Esophagus squamous epithelium (tissue), 5 donors: ENCODE data around the gene XCL1. TPM values are rescaled to one million over a fixed set of nuclear protein-coding genes. Genes with fewer than 3 reads are reported as not detected.

Experiments used
- DNase-seq: peaks from one replicate; lab custom pipeline; 2025; lab: John Stamatoyannopoulos, UW
- H3K27ac ChIP-seq, 4 donors: fragments of 200-600 bp; sonication (generic); one replicate each; pipeline ENCODE4 v1.5.1; 2016 to 2019; ENCODE audit warnings: mild to moderate bottlenecking in 1 of 4
- H3K27me3 ChIP-seq, 4 donors: fragments of 200-600 bp; sonication (generic); 1 replicate in 3 of 4; 2 replicates in 1 of 4; pipeline versions ENCODE4 v1.5.1 to v1.6.0; 2017 to 2021; ENCODE audit warnings: antibody characterized with exemption in 1 of 4
- H3K36me3 ChIP-seq, 3 donors: fragments of 200-600 bp; sonication (generic); one replicate each; pipeline ENCODE4 v1.5.1; 2016 to 2019
- H3K4me1 ChIP-seq, 3 donors: fragments of 200-600 bp; sonication (generic); one replicate each; pipeline ENCODE4 v1.5.1; 2017 to 2019
- H3K4me3 ChIP-seq, 4 donors: fragments of 200-600 bp; sonication (generic); 1 replicate in 3 of 4; 2 replicates in 1 of 4; pipeline ENCODE4 v1.5.1; 2016 to 2019; ENCODE audit warnings: mild to moderate bottlenecking in 2 of 4, moderate library complexity in 1 of 4
- H3K9me3 ChIP-seq, 3 donors: fragments of 200-600 bp; sonication (generic); one replicate each; pipeline ENCODE4 v1.5.1; 2016 to 2019
- CTCF ChIP-seq, 6 experiments: fragments of 450-650 bp in 4 of 6; fragments of 200-600 bp in 2 of 6; sonication (generic) in 2 of 6; IDR thresholded peaks; one replicate each; pipeline ENCODE4 v1.5.1; 2016 to 2019; ENCODE audit warnings: antibody characterized with exemption in 6 of 6, mild to moderate bottlenecking in 4 of 6, moderate library complexity in 4 of 6
- POLR2A ChIP-seq, 4 donors: fragments of 450-650 bp; IDR thresholded peaks; one replicate each; pipeline ENCODE4 v1.6.1; 2017; ENCODE audit warnings: antibody characterized with exemption in 4 of 4, mild to moderate bottlenecking in 4 of 4, moderate library complexity in 3 of 4
- WGBS, 2 donors: methylation state at CpG; one replicate each; pipeline ENCODE4 v1.1.5; 2018; 5-methylcytosine and 5-hydroxymethylcytosine counted together
- intact Hi-C: fragments of 100-400 bp; cut with DNase I; formaldehyde crosslinking; loops from one replicate; pipeline ENCODE4 v1.15.0; 2022
- total RNA-seq, 4 donors: library from RNA; depleted of rRNA; stranded (reverse); fragments of >200 nt; gene quantifications; one replicate each; pipeline ENCODE4 v1.1.0, GENCODE V29; 2016
- donor health status: DM: yes; HTN: yes; CAD: no.

Gene XCL1
- total RNA-seq, 4 donors from 2014 or later: 0.76 TPM; not detected in 3

- Histone ChIP-seq H3K4me1 (no peaks in the 10 kb centered on the region), H3K9me3 (no peaks in the 10 kb centered on the region), H3K27ac (no peak overlapping the region), H3K36me3 (no peaks in the 10 kb centered on the region), H3K27me3 (no peaks in the 10 kb centered on the region), H3K4me3 (no peak overlapping the region)
- WGBS, 2 donors: 83 to 87% methylated on average over 4 of the region's 4 CpGs
- no peak for DNase-seq
- intact Hi-C loops: loop anchor here (10.0 kb wide), 1 partner anchor 147 kb away; no protein-coding TSS in a partner anchor
- TF ChIP-seq CTCF (IDR thresholded peaks at IDR 0.05): no peak
- no peak for TF ChIP-seq POLR2A (IDR thresholded peaks at IDR 0.05)
Measured at GRCh38 chr1:168581817-168582572, 5.6 kb downstream of the XCL1 start.

- H3K9me3 ChIP-seq: no peaks in the 10 kb centered on the region
- no peaks in the 10 kb centered on the region for H3K27me3 ChIP-seq
- H3K36me3 ChIP-seq: no peaks in the 10 kb centered on the region
- TF ChIP-seq CTCF (IDR thresholded peaks at IDR 0.05) (no peak), POLR2A (IDR thresholded peaks at IDR 0.05) (no peak)
- intact Hi-C loops: loop anchor here (10.0 kb wide), 1 partner anchor 148 kb away; no protein-coding TSS in a partner anchor
- no peak overlapping the region for H3K4me3 ChIP-seq
- no peaks in the 10 kb centered on the region for H3K4me1 ChIP-seq
- DNase-seq: no peak
- no peak overlapping the region for H3K27ac ChIP-seq
- 47 to 49% methylated on average over 6 of the region's 6 CpGs for WGBS, 2 donors
Measured at GRCh38 chr1:168582688-168583336, 6.4 kb downstream of the XCL1 start.

- no peak for DNase-seq
- WGBS, 2 donors: 52 to 66% methylated on average over 6 of the region's 6 CpGs
- Histone ChIP-seq H3K9me3 (no peaks in the 10 kb centered on the region), H3K27me3 (no peaks in the 10 kb centered on the region), H3K4me3 (no peak overlapping the region), H3K4me1 (no peaks in the 10 kb centered on the region), H3K27ac (no peak overlapping the region), H3K36me3 (no peaks in the 10 kb centered on the region)
- intact Hi-C loops: loop anchor here (10.0 kb wide), 1 partner anchor 149 kb away; no protein-coding TSS in a partner anchor
- TF ChIP-seq CTCF (IDR thresholded peaks at IDR 0.05): no peak
- no peak for TF ChIP-seq POLR2A (IDR thresholded peaks at IDR 0.05)
Measured at GRCh38 chr1:168583571-168583970, 7.2 kb downstream of the XCL1 start.

- no peaks in the 10 kb centered on the region for H3K27me3 ChIP-seq
- no peak for DNase-seq
- H3K4me3 ChIP-seq: no peak overlapping the region
- intact Hi-C loops: loop anchor here (10.0 kb wide), 1 partner anchor 150 kb away; no protein-coding TSS in a partner anchor
- H3K4me1 ChIP-seq: no peaks in the 10 kb centered on the region
- TF ChIP-seq POLR2A (IDR thresholded peaks at IDR 0.05) (no peak), CTCF (IDR thresholded peaks at IDR 0.05) (no peak)
- H3K36me3 ChIP-seq: no peaks in the 10 kb centered on the region
- no peaks in the 10 kb centered on the region for H3K9me3 ChIP-seq
- 35 to 37% methylated on average over 3 of the region's 3 CpGs for WGBS, 2 donors
- no peak overlapping the region for H3K27ac ChIP-seq
Measured at GRCh38 chr1:168585191-168585590, 8.8 kb downstream of the XCL1 start.

GRCh38 chr1:168585937-168586336, 9.5 kb downstream of the XCL1 start:
- DNase-seq: no peak
- H3K27ac ChIP-seq: no peak overlapping the region
- intact Hi-C loops: loop anchor here (10.0 kb wide), 1 partner anchor 151 kb away; no protein-coding TSS in a partner anchor
- no peak overlapping the region for H3K4me3 ChIP-seq
- no peaks in the 10 kb centered on the region for H3K4me1 ChIP-seq
- H3K36me3 ChIP-seq: no peaks in the 10 kb centered on the region
- 63 to 81% methylated on average over 1 of the region's 1 CpG for WGBS, 2 donors
- no peaks in the 10 kb centered on the region for H3K27me3 ChIP-seq
- TF ChIP-seq POLR2A (IDR thresholded peaks at IDR 0.05): no peak
- TF ChIP-seq CTCF (IDR thresholded peaks at IDR 0.05): no peak
- H3K9me3 ChIP-seq: no peaks in the 10 kb centered on the region
